ENCODE measurements around the gene STAP2.
A peak's percentile ranks its signal among the peaks of the same experiment; 100 is the strongest.

The STAP2 gene

GRCh38 chr19:4327252-4327876 is 11.3 kb downstream of the STAP2 start:
- peak; percentile 61 for DNase-seq (ENCODE audit: low read depth)

DNA sequence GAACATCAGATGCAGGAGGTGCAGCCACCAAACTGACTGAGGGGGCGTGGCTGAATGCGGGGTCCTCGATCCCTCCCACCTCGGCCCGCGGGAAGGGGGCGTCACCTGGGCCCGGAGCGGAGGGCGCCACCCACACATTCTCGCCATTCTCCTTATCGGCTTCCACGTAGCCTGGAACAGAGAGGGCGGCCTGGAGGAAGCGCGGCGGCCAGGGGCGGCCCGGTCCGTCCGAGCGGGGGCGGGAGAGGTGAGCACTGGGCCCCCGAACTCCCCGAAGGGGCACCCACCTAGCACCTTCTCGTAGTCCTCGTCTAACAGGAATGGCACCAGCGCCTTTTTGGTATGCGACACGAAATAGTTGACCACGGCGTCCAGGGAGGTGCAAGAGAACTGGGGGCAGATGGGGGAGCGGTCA is 11.8 kb downstream of the STAP2 start:
- DNase-seq (ENCODE audit: low read depth), result no peak

DNA sequence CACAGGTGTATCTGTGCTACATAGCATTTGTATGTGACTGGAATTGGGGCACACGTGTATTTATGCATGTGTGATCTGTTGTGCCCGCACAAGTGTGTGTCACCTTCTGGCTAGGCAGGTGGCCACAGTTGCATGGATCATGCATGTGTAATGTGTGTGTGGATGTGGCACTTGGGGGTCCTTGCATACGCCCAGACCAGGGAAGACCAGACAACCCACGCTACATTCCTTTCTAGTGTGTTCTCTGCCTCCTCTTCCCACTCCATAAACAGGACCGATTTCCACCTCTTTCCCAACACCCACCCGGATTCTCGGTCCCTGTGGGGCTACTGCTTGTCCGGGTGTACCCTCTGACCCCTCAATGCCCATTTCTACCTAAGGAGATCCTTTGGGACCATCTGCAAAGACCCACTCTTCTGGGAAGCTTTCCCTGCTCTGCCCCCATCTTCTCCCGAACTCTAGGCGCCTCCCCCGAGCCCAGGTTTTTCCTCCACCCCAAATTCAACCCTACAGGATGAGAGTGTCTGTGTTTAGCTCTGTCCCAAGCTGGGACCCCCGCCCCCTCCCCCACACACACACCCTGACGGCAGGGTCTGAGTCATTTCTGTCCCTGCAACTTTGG is 12.3 kb downstream of the STAP2 start:
- DNase-seq (ENCODE audit: low read depth), result no peak

DNA sequence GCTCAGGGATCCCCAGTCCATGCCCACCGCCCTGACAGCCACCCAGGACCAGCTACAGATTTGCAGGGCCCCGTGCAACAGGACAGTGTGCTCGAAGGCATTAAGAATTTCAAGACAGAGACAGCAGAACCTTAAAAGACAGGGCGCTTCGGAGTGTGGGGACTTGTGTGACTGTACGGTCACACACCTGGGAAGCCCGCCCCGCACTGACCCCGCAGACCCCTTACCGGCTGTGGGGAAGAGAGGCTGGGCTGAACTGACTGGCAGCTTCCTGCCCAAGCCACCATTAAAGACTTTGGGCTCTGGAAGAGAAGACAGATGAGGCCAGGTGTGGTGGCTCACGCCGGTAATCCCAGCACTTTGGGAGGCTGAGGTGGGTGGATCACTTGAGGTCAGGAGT is 14.4 kb downstream of the STAP2 start:
- DNase-seq (ENCODE audit: low read depth), result no peak

GRCh38 chr19:4323692-4324091 is 14.9 kb downstream of the STAP2 start:
- no peak for DNase-seq (ENCODE audit: low read depth)

DNA sequence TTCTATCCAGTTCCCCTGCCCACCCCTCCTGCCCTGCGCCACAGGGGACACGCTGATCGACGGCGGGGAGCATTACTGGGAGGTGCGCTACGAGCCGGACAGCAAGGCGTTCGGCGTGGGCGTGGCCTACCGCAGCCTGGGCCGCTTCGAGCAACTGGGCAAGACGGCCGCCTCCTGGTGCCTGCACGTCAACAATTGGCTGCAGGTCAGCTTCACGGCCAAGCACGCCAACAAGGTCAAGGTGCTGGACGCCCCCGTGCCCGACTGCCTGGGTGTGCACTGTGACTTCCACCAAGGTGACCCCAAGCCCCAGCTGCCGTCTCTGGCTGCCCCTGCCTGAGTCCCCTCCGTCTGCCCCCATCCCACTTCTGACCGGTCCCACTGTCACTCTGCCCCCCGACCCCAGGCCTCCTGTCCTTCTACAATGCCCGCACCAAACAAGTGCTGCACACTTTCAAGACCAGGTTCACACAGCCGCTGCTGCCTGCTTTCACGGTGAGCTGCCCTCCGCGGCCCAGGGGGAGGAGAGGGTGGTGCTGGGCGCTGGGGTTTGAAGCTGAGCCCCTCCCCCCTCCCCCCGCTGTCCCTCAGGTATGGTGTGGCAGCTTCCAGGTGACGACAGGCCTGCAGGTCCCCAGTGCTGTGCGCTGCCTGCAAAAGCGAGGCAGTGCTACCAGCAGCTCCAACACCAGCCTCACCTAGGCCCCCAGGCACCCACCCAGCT is 15.5 kb downstream of the STAP2 start:
- DNase-seq (ENCODE audit: low read depth), result no peak

DNA sequence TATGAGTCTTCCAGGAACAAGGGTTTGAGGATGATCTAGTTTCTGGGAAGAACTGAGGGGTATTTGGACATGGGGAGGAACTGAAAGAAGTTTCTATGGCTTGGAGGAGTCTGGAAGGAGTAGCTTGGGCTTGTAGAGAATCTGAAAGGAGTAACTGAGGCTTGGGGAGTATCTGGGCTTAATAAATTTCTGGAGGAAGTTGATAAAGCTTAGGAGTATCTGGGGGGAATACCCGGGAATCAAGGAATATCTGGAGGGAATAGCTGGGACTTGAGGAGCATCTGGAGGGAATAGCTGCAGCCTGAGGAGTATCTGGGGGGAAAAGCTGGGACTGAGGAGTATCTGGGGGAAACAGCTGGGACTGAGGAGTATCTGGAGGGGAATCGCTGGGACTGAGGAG is 18.2 kb downstream of the STAP2 start:
- DNase-seq (ENCODE audit: low read depth), result no peak

DNA sequence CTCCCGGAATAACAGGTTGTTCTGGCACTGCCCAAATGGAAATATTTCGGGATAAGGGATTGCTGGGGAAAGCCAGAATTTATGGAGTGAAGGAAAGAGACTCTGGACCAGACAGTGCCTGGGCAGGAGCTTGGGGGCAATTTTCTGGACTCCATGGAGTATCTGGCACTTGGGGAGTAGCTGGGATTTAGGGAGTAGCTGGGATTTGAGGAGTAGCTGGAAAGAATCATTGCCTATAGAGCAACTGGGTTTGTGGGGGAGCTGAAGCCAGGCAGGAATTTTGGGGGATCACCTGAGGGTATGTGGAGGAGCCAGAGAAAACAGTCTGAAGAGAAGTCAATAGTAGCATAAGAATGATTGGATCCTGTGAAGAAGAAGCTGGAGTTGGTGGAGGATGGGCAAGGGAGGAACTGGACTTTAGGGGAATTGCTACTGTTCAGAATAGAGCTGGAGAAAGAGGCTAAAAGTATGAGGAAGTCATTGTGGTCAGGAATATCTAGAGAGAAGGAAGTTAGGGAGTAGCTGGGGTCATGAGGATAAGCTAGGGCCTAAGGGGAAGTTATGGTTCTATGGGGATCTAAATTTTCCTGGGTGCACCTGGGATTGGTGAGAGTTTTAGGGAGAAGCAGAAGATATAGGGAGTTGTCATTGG is 19.4 kb downstream of the STAP2 start:
- DNase-seq (ENCODE audit: low read depth), result no peak

GRCh38 chr19:4318460-4318859 is 20.2 kb downstream of the STAP2 start:
- DNase-seq (ENCODE audit: low read depth), result no peak

DNA sequence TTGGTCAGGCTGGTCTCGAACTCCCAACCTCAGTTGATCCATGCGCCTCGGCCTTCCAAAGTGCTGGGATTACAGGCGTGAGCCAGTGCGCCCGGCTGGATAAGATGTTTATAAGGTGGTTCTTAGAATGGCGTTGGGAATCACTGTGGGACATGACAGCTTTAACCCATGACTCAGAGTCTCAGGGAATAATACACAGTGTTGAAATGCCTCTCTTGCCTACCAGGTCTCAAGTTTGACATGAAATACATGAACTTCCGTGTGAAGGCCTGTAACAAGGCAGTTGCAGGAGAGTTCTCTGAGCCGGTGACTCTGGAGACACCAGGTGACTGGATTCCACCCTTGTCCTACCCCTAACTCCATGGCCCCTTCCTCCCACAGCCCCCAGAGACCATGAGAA is 21.7 kb downstream of the STAP2 start:
- DNase-seq (ENCODE audit: low read depth), result no peak

- DNase-seq (ENCODE audit: low read depth), result no peak
These were observed 24.7 kb downstream of the STAP2 start for GRCh38 chr19:4313847-4314490.

DNA sequence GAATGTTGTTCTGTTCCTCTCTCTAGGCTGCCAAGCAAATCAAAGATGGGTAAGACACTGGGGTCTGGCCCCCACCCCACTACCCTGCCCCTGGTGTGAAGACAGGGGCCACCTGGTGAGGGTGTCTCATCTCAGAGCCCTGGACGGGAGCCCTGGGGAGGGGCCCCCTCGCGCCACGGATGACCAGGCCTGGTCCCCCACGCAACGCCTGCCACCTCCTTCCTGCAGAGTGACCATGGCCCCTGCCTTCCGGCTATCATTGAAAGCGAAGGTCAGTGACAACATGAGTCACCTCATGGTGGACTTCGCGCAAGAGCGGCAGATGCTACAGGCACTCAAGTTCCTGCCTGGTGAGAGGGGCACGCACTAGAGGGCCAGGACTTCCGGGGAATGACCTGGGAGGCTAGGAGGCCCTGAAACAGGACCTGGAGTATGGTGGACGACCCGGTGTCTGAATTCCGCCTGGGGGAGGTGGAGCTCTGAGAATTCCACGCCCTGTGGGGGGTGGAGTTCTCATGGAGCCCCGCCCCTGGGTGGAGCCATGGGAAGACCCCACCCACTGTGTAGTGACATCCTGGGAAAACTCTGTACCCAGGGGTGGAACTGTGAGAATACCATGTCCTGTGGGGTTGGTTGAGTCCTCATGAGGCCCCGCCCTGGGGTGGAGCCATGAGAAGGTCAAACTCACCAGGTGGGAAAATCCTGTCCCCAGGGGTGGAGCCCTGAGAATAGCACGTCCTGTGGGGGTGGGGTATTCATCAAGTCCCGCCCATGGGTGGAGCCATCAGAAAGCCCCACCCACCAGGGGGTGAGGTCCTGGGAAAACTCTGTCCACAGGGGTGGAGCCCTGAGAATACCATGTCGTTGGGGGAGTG is 28.1 kb downstream of the STAP2 start:
- DNase-seq (ENCODE audit: low read depth), result peak; percentile 52

DNA sequence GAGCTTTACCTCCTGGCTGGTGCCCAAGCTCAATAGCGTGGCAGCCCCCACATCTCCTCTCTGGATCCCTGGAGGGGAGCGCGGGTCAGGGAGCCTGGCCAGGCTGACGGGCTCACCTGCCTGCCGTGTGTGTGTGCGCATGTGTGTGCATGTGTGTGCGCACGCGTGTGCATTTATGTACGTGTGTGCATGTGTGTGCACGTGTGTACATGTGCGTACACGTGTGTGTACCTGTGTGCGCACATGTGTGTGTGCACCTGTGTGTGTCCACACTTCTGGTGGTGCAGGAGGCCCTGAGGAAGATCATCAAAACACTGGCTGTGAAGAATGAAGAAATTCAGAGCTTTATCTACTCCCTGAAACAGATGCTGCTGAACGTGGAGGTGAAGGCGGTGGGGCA is 33.0 kb downstream of the STAP2 start:
- DNase-seq (ENCODE audit: low read depth), result no peak

DNA sequence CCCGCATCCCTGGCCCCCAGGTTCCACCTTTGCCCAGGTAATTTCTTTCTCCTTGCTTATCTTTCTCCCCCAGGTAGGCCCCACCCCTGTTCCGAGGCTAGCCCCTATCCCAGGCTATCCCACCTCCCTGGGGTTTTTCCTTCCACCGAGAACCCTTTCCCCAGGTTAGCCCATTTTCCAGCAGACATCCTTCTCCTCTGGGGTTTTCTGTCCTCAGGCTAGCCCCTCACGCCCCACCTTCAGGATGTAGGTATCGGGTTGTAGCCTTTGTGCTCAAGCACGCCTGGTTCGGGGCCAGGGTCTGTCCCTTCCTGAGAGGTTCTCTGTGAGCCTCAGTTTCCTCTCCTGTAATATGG is 33.4 kb downstream of the STAP2 start:
- no peak for DNase-seq (ENCODE audit: low read depth)

- DNase-seq (ENCODE audit: low read depth), result peak; percentile 82
These were observed 33.9 kb downstream of the STAP2 start, which contains the start of gene FSD1 for GRCh38 chr19:4304538-4305256. FSD1 (plus strand) TSS chr19:4304598; CDS start chr19:4304747, 149 bp downstream.

DNA sequence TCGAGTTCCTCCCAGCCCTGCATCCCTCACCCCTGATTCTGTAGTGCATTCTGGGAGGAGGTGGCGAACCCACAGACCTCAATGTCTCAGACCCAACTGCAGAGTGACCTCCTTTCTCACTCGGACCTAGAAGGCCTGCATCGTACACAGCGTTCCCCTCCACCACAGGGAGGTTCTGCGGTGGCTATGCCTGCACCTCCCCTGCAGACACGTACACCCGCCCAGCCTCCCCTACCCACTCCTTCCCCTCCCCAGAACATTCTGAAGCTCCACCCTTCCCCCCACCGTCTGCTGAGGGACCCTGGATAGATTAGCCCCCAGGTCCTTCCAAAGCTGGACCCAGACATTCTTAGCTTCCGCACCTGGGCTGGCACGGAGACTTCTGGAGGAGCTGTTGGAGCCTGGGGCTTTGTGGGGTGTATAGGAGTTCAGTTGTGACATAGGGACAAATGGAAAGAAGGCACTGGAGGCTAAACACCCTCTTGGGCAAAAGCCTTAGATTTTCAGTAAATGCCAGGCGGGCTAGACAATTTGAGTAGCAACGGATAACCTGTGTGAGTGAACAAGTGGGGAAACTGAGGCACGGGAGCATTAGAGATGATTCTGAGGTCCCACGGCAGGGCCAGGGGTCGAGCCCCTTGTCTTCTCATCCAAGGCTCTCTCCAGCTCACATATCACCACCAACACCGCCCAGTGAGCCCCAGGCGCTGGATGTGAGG is 34.6 kb downstream of the STAP2 start:
- no peak for DNase-seq (ENCODE audit: low read depth)

DNA sequence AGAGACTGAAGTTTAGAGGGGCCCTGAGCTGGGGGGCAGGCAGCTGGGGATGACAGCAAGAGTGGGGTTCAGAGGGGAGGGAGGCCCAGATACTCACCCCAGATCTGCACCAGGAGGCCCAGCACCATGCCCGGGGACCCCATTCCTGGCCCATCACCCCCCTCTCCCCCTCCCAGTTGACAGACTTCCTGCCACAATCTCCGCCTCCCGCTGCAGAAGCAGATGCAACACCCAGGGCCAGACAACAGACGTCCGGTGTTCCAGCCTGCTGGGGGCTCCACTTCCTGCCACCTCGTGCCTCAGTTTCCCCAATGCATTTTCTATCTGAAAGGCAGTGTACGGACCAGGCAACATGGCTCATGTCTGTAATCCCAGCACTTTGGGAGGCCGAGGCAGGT is 36.4 kb downstream of the STAP2 start, which contains the start of gene TMIGD2:
Gene TMIGD2, minus strand, starts transcription at position 147 of the 398 bp plus-strand sequence. Its CDS starts 4 bp downstream, at position 143.
- no peak for DNase-seq (ENCODE audit: low read depth)

GRCh38 chr19:4301590-4302242 is 36.9 kb downstream of the STAP2 start:
- DNase-seq (ENCODE audit: low read depth), result no peak

DNA sequence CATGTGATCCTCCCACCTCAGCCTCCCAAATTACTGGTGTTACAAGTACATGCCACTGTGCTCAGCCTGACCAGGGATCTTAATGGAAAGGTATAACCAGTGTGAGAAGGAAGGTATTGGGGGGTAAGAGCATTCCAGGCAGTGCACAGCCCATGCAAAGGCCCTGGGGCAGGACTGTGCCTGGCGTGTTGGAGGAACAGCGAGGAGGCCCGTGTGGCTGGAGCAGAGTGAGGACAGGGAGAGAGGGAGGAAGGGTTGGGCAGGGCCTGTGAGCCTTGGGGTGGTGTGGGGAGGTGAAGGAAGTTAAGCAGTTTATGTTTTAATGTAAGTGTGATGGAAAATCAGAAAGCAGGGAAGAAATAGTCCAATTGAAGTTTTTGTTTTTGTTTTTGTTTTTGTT is 38.0 kb downstream of the STAP2 start:
- DNase-seq (ENCODE audit: low read depth), result no peak

Data from ELR (cell line).